Mesenchymal stem cell (in vitro differentiated cells and primary cell): ENCODE data around the gene ATP5MK.

Experiments used
- DNase-seq: peaks from one replicate; pipeline ENCODE4 v3.0.0-alpha.2; 2013
- H2AFZ ChIP-seq: one replicate; pipeline ENCODE4 v1.6.1; 2013; ENCODE audit warnings: low read depth, mild to moderate bottlenecking, control low read depth, inconsistent platforms, low read length, moderate library complexity
- H2AK5ac ChIP-seq: 2 replicates; pipeline ENCODE4 v1.6.1; 2013; ENCODE audit warnings: low read length, moderate library complexity, mild to moderate bottlenecking, inconsistent platforms; ENCODE audit not compliant: severe bottlenecking
- H2BK120ac ChIP-seq: one replicate; pipeline ENCODE4 v1.6.1; 2013; ENCODE audit warnings: low read depth, mild to moderate bottlenecking, inconsistent platforms, low read length, moderate library complexity
- H2BK12ac ChIP-seq, 2 experiments: one replicate each; pipeline ENCODE4 v1.6.1; 2013; ENCODE audit warnings: inconsistent platforms in 2 of 2, low read length in 2 of 2, mild to moderate bottlenecking in 2 of 2, moderate library complexity in 2 of 2, control low read depth in 1 of 2
- H2BK15ac ChIP-seq: one replicate; pipeline ENCODE4 v1.6.1; 2013; ENCODE audit warnings: mild to moderate bottlenecking, low read depth, inconsistent platforms; ENCODE audit not compliant: poor library complexity, severe bottlenecking
- H2BK5ac ChIP-seq: 2 replicates; pipeline ENCODE4 v1.6.1; 2013; ENCODE audit warnings: low read depth, mild to moderate bottlenecking, low read length, control low read depth, inconsistent platforms; ENCODE audit not compliant: poor library complexity, severe bottlenecking
- H3K14ac ChIP-seq, 2 experiments: one replicate each; pipeline ENCODE4 v1.6.1; 2013; ENCODE audit warnings: inconsistent platforms in 2 of 2, low read length in 2 of 2, control low read depth in 1 of 2, mild to moderate bottlenecking in 1 of 2, moderate library complexity in 1 of 2
- H3K18ac ChIP-seq, 2 experiments: one replicate each; pipeline ENCODE4 v1.6.1; 2013; ENCODE audit warnings: inconsistent platforms in 2 of 2, low read length in 2 of 2, control low read depth in 1 of 2, low read depth in 1 of 2, mild to moderate bottlenecking in 1 of 2
- H3K23ac ChIP-seq, 2 experiments: one replicate each; pipeline ENCODE4 v1.6.1; 2013; ENCODE audit warnings: inconsistent platforms in 2 of 2, low read length in 2 of 2, mild to moderate bottlenecking in 2 of 2, moderate library complexity in 2 of 2, control low read depth in 1 of 2
- H3K27ac ChIP-seq: 2 replicates; pipeline ENCODE4 v1.5.1; 2013; ENCODE audit warnings: mild to moderate bottlenecking, moderate library complexity, low read length, control low read depth, inconsistent platforms; ENCODE audit not compliant: poor library complexity, severe bottlenecking
- H3K27me3 ChIP-seq, 2 experiments: 2 replicates each; pipeline versions ENCODE4 v1.6.1 to v1.7.0; 2013; ENCODE audit warnings: low read length in 2 of 2, mild to moderate bottlenecking in 2 of 2, moderate library complexity in 2 of 2, control low read depth in 1 of 2, inconsistent platforms in 1 of 2; ENCODE audit not compliant: control insufficient read depth in 1 of 2, insufficient read depth in 1 of 2
- H3K36me3 ChIP-seq, 2 experiments: 2 replicates each; pipeline versions ENCODE4 v1.6.1 to v1.7.0; 2013; ENCODE audit warnings: low read length in 2 of 2, control low read depth in 1 of 2, inconsistent platforms in 1 of 2, low read depth in 1 of 2, mild to moderate bottlenecking in 1 of 2; ENCODE audit not compliant: insufficient read depth in 2 of 2, control insufficient read depth in 1 of 2
- H3K4ac ChIP-seq, 2 experiments: one replicate each; pipeline ENCODE4 v1.6.1; 2013; ENCODE audit warnings: inconsistent platforms in 2 of 2, low read length in 2 of 2, mild to moderate bottlenecking in 2 of 2, moderate library complexity in 2 of 2, control low read depth in 1 of 2, low read depth in 1 of 2
- H3K4me1 ChIP-seq: 2 replicates; pipeline ENCODE4 v1.6.1; 2013; ENCODE audit warnings: low read depth, low read length, control low read depth; ENCODE audit not compliant: control insufficient read depth, insufficient read depth
- H3K4me2 ChIP-seq: 2 replicates; pipeline ENCODE4 v1.6.1; 2013; ENCODE audit warnings: low read length, mild to moderate bottlenecking, inconsistent platforms; ENCODE audit not compliant: poor library complexity, severe bottlenecking
- H3K4me3 ChIP-seq, 2 experiments: 2 replicates each; pipeline versions ENCODE4 v1.5.1 to v1.7.0; 2013; ENCODE audit warnings: low read length in 2 of 2, mild to moderate bottlenecking in 2 of 2, control low read depth in 1 of 2, low read depth in 1 of 2; ENCODE audit not compliant: insufficient read depth in 1 of 2
- H3K79me1 ChIP-seq: replicated peaks from 2 replicates; pipeline ENCODE4 v1.6.1; 2013; ENCODE audit warnings: mild to moderate bottlenecking, control low read depth, low read length, inconsistent platforms; ENCODE audit not compliant: poor library complexity, severe bottlenecking
- H3K9ac ChIP-seq: 2 replicates; pipeline ENCODE4 v1.7.0; 2013; ENCODE audit warnings: mild to moderate bottlenecking, low read length, moderate library complexity
- H3K9me3 ChIP-seq: 2 replicates; pipeline ENCODE4 v1.7.0; 2013; ENCODE audit warnings: mild to moderate bottlenecking, low read length; ENCODE audit not compliant: control insufficient read depth
- H4K8ac ChIP-seq: one replicate; pipeline ENCODE4 v1.6.1; 2013; ENCODE audit warnings: inconsistent platforms, mild to moderate bottlenecking, low read length, moderate library complexity
- H4K91ac ChIP-seq: one replicate; pipeline ENCODE4 v1.6.1; 2013; ENCODE audit warnings: mild to moderate bottlenecking, low read length, inconsistent platforms
- WGBS: methylation state at CpG from one replicate; pipeline ENCODE4 v1.1.7; 2013; ENCODE audit warnings: mixed read lengths; 5-methylcytosine and 5-hydroxymethylcytosine counted together

Gene ATP5MK

GRCh38 chr10:103428989-103429643 lies 32.8 kb upstream of the ATP5MK start:
- Histone ChIP-seq H3K4ac (no peak overlapping the region), H3K4me2 (no peak overlapping the region), H3K4me3 (no peak overlapping the region), H2BK120ac (no peak overlapping the region), H2BK12ac (no peak overlapping the region), H3K4me1 (no peaks in the 10 kb centered on the region), H3K18ac (no peak overlapping the region), H3K27me3 (no peaks in the 10 kb centered on the region), H3K23ac (no peak overlapping the region), H3K14ac (no peak overlapping the region), H4K91ac (no peak overlapping the region), H2BK5ac (no peak overlapping the region), H3K27ac (no peak overlapping the region), H3K9me3 (no peaks in the 10 kb centered on the region), H3K9ac (no peak overlapping the region), H3K79me1 (peaks cover 32% of the 10 kb centered on the region), H2AK5ac (no peak overlapping the region), H3K36me3 (peaks cover 39 to 85% of the 10 kb centered on the region in 2 experiments), H2AFZ (no peak overlapping the region), H2BK15ac (no peak overlapping the region), H4K8ac (no peak overlapping the region)
- DNase-seq: no peak
- WGBS: 95% methylated on average over 5 of the region's 5 CpGs

DNA sequence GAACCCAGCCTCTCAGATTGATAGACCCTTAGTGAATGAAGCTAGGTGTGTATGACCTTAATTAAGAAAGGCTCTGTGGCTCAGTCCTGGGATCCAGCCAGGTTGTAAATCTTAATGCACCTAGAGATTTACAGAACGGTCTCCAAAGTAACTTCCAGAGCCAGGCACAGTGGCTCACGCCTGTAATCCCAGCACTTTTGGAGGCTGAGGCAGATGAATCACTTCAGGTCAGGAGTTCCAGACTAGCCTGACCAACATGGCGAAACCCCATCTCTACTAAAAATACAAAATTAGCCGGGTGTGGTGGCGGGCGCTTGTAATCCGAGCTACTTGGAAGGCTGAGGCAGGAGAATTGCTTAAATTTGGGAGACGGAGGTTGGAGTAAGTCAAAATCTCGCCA lies 31.6 kb upstream of the ATP5MK start:
- Histone ChIP-seq H3K4me3 (no peak overlapping the region), H3K4me1 (no peaks in the 10 kb centered on the region), H3K23ac (no peak overlapping the region), H2BK120ac (no peak overlapping the region), H2AFZ (no peak overlapping the region), H4K91ac (no peak overlapping the region), H3K9ac (no peak overlapping the region), H3K4me2 (no peak overlapping the region), H3K9me3 (no peaks in the 10 kb centered on the region), H3K18ac (no peak overlapping the region), H3K27me3 (no peaks in the 10 kb centered on the region), H3K36me3 (peaks cover 40 to 90% of the 10 kb centered on the region in 2 experiments), H2BK12ac (no peak overlapping the region), H2AK5ac (no peak overlapping the region), H4K8ac (no peak overlapping the region), H3K14ac (no peak overlapping the region), H2BK5ac (no peak overlapping the region), H3K4ac (no peak overlapping the region), H2BK15ac (no peak overlapping the region), H3K79me1 (peaks cover 28% of the 10 kb centered on the region), H3K27ac (no peak overlapping the region)
- 97% methylated on average over 8 of the region's 9 CpGs for WGBS
- DNase-seq: no peak

DNA sequence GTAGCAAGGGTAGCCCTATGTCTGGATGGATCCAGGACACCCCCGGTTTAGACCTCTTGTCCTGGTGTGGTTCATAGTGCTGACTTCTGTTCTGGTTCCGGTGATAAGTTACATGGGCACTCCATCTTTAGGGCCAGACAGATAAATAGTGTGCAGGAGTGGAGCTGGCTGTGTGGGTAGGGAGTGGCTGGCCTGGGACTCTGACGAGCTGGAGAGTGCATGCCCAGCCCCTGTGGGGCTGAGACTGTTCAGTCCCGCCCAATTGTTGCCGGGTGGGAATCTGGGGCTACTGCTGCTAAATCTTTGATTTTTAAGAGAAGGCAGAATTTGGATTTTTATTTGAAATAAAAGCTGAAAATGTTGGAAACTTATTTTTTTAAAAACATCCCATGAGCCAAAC lies 27.5 kb upstream of the ATP5MK start:
- 90% methylated on average over 5 of the region's 5 CpGs for WGBS
- Histone ChIP-seq H3K9me3 (no peaks in the 10 kb centered on the region), H3K79me1 (peaks cover 33% of the 10 kb centered on the region), H3K4ac (no peak overlapping the region), H2AK5ac (no peak overlapping the region), H3K27ac (no peak overlapping the region), H2BK12ac (no peak overlapping the region), H4K8ac (no peak overlapping the region), H3K23ac (no peak overlapping the region), H3K18ac (no peak overlapping the region), H3K4me3 (no peak overlapping the region), H2AFZ (no peak overlapping the region), H3K4me2 (no peak overlapping the region), H3K4me1 (no peaks in the 10 kb centered on the region), H4K91ac (no peak overlapping the region), H3K36me3 (peaks cover 61 to 90% of the 10 kb centered on the region in 2 experiments), H2BK5ac (no peak overlapping the region), H3K27me3 (no peaks in the 10 kb centered on the region), H2BK120ac (no peak overlapping the region), H2BK15ac (no peak overlapping the region), H3K9ac (no peak overlapping the region), H3K14ac (no peak overlapping the region)
- DNase-seq: no peak

- H3K9me3 ChIP-seq: no peaks in the 10 kb centered on the region
- H3K4ac ChIP-seq: no peak overlapping the region
- H2AK5ac ChIP-seq: no peak overlapping the region
- no peak overlapping the region for H4K91ac ChIP-seq
- H3K27me3 ChIP-seq: no peaks in the 10 kb centered on the region
- H2BK5ac ChIP-seq: no peak overlapping the region
- H3K18ac ChIP-seq: no peak overlapping the region
- DNase-seq: no peak
- no peak overlapping the region for H3K23ac ChIP-seq
- H4K8ac ChIP-seq: no peak overlapping the region
- H3K79me1 ChIP-seq: peaks cover 24% of the 10 kb centered on the region
- no peak overlapping the region for H2BK120ac ChIP-seq
- H2AFZ ChIP-seq: no peak overlapping the region
- H2BK15ac ChIP-seq: no peak overlapping the region
- no peak overlapping the region for H3K27ac ChIP-seq
- H2BK12ac ChIP-seq: no peak overlapping the region
- WGBS: 95% methylated on average over 4 of the region's 4 CpGs
- H3K36me3 ChIP-seq: peaks cover 83 to 94% of the 10 kb centered on the region in 2 experiments
- H3K9ac ChIP-seq: no peak overlapping the region
- no peak overlapping the region for H3K4me3 ChIP-seq
- no peak overlapping the region for H3K14ac ChIP-seq
- no peak overlapping the region for H3K4me2 ChIP-seq
- H3K4me1 ChIP-seq: no peaks in the 10 kb centered on the region
Observed at GRCh38 chr10:103419101-103419500, 22.8 kb upstream of the ATP5MK start.
